GM12873 (cell line): Measurements from ENCODE around the gene STPG2.

Experiments used
- CTCF ChIP-seq: IDR thresholded peaks from 2 replicates; pipeline ENCODE4 v1.5.1; 2012; ENCODE audit warnings: low read depth, mild to moderate bottlenecking, moderate library complexity, low read length, control low read depth; ENCODE audit not compliant: insufficient read depth; ENCODE audit errors: missing control alignments

STPG2 gene

DNA sequence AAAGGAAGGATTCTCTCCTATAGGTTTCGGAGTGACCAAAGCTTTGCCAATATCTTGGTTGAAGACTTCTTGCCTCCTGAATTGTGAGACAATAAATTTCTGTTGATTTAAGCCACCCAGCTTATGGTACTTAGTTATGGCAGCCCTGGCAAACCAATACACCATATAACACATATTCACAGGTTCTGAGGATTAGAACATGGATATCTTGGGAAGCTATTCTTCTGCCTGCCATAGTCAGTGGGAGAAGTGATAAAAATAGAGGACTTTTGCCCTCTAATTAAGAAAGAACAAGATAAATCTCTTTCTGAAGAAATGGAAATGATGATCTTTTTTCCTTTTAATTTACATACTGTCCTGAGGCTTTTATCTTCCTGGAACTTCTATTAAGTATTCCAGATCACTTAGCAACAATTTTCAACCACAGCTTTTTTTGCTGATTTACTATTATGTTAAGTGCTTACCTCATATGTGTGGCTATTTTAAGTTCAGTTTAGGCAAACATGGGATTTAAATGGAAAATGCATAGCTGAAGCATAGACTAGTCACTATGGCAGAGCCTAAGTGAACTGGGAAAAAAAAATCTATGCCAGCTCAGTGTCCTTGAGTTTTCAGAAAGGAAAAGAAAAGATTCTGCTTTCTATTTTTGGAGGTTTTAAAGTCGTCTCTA is 381.7 kb downstream of the STPG2 start:
- TF ChIP-seq CTCF, result no peak

GRCh38 chr4:97759785-97760184 is 383.5 kb downstream of the STPG2 start:
- no peak for TF ChIP-seq CTCF

GRCh38 chr4:97752599-97752998 is 390.7 kb downstream of the STPG2 start:
- TF ChIP-seq CTCF, result no peak

- TF ChIP-seq CTCF, result no peak
These were observed 395.3 kb downstream of the STPG2 start for GRCh38 chr4:97747945-97748344.

- TF ChIP-seq CTCF, result no peak
These were observed 422.3 kb downstream of the STPG2 start for GRCh38 chr4:97720869-97721432.

DNA sequence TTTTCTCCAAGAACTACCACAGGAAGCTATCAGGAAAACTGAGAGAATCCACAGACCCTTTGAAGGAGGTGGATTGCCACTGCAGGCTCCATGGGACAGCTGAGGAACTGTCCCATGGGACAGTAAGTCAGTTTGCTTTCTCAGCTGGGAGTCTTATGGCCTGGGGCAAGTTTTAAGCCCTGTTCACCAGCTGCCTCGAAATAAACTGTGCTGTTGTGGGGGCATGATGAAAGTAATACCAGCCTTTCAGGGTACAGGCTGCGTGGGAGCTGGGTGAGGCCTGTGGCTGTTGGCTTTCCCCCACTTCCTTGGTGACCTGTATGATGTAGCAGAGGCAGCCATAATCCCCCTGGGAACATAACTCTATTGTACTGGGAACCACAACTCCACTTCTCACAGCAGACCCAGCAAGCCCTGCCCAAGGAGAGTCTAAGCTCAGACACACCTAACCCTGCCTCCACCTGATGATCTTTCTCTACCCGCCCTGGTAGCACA is 452.1 kb downstream of the STPG2 start:
- no peak for TF ChIP-seq CTCF

DNA sequence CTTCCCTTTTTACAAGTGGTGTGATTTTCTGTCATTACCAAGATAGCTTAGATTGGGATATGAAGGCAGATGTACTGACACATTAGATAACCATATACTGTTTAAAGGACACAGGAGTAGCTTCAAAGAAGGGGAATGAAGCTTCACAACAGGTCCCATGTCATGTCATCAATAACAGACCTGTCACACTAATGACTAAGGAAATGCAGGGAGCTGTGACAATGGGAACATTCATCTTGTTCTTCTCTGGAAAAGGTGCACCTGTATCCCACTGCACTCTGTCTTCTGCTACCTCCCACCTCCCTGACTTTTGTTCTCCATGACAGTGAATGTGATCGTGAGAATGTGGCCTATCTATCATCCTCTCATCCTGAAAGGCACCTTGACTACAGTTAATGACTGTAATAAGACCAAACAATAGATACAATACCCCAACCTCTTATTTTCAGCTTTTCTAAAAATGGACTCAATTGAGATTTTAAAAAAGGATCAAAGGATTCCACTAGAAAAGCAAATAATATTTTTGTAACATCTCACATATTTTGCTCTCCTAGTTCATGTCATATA is 472.5 kb downstream of the STPG2 start:
- TF ChIP-seq CTCF, result no peak
